Measurements from ENCODE around the gene RAI1.

DNA sequence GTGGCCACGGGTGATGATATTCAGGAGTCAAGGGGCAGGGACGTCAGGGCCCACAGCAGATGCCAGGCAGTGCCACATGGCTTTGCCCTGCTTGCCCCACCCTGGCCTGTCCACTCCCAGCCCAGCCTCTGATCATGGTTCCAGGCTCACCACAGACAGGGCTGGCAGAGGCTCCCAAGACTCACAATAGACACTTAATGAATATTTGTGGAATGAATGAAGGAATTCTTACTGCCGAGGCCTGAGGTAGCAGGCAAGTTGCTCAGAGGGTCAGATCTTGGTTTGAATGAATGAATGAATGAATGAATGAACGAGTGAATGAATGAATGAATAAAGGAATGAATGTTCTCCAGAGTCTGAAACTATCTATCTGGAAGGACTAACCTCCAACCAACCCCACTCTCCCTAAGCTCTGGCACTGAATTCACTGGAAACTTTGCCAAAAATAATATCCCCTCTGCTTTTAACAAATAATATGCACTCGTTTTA is 60.9 kb downstream of the RAI1 start:
- TF ChIP-seq, protein P1, sequence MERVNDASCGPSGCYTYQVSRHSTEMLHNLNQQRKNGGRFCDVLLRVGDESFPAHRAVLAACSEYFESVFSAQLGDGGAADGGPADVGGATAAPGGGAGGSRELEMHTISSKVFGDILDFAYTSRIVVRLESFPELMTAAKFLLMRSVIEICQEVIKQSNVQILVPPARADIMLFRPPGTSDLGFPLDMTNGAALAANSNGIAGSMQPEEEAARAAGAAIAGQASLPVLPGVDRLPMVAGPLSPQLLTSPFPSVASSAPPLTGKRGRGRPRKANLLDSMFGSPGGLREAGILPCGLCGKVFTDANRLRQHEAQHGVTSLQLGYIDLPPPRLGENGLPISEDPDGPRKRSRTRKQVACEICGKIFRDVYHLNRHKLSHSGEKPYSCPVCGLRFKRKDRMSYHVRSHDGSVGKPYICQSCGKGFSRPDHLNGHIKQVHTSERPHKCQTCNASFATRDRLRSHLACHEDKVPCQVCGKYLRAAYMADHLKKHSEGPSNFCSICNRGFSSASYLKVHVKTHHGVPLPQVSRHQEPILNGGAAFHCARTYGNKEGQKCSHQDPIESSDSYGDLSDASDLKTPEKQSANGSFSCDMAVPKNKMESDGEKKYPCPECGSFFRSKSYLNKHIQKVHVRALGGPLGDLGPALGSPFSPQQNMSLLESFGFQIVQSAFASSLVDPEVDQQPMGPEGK (CRISPR knock-in tag; IDR thresholded peaks at IDR 0.05; ENCODE audit: borderline replicate concordance): no peak
- TF ChIP-seq ZNF70 (CRISPR knock-in tag; IDR thresholded peaks at IDR 0.05) (no peak), ZC3H10 (CRISPR knock-in tag; IDR thresholded peaks at IDR 0.05) (no peak), ARNTL (CRISPR knock-in tag; IDR thresholded peaks at IDR 0.05; ENCODE audit: borderline replicate concordance, low read depth) (no peak), PPARA (CRISPR knock-in tag; IDR thresholded peaks at IDR 0.05; ENCODE audit: borderline replicate concordance) (no peak), ISL1 (CRISPR knock-in tag; IDR thresholded peaks at IDR 0.05) (no peak), ZNF565 (CRISPR knock-in tag; conservative IDR thresholded peaks at IDR 0.05; ENCODE audit: low read depth) (no peak), CSDC2 (CRISPR knock-in tag; IDR thresholded peaks at IDR 0.05) (no peak), BACH2 (CRISPR knock-in tag; IDR thresholded peaks at IDR 0.05; ENCODE audit: borderline replicate concordance) (no peak), ESRRG (CRISPR knock-in tag; IDR thresholded peaks at IDR 0.05) (no peak), ZFP3 (CRISPR knock-in tag; IDR thresholded peaks at IDR 0.05) (no peak)
- TF ChIP-seq, protein P2, sequence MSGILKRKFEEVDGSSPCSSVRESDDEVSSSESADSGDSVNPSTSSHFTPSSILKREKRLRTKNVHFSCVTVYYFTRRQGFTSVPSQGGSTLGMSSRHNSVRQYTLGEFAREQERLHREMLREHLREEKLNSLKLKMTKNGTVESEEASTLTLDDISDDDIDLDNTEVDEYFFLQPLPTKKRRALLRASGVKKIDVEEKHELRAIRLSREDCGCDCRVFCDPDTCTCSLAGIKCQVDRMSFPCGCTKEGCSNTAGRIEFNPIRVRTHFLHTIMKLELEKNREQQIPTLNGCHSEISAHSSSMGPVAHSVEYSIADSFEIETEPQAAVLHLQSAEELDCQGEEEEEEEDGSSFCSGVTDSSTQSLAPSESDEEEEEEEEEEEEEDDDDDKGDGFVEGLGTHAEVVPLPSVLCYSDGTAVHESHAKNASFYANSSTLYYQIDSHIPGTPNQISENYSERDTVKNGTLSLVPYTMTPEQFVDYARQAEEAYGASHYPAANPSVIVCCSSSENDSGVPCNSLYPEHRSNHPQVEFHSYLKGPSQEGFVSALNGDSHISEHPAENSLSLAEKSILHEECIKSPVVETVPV (CRISPR knock-in tag; IDR thresholded peaks at IDR 0.05): no peak
- TF ChIP-seq, protein P3, sequence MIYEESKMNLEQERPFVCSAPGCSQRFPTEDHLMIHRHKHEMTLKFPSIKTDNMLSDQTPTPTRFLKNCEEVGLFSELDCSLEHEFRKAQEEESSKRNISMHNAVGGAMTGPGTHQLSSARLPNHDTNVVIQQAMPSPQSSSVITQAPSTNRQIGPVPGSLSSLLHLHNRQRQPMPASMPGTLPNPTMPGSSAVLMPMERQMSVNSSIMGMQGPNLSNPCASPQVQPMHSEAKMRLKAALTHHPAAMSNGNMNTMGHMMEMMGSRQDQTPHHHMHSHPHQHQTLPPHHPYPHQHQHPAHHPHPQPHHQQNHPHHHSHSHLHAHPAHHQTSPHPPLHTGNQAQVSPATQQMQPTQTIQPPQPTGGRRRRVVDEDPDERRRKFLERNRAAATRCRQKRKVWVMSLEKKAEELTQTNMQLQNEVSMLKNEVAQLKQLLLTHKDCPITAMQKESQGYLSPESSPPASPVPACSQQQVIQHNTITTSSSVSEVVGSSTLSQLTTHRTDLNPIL (CRISPR knock-in tag; IDR thresholded peaks at IDR 0.05; ENCODE audit: low read depth): no peak
- TF ChIP-seq, protein P4, sequence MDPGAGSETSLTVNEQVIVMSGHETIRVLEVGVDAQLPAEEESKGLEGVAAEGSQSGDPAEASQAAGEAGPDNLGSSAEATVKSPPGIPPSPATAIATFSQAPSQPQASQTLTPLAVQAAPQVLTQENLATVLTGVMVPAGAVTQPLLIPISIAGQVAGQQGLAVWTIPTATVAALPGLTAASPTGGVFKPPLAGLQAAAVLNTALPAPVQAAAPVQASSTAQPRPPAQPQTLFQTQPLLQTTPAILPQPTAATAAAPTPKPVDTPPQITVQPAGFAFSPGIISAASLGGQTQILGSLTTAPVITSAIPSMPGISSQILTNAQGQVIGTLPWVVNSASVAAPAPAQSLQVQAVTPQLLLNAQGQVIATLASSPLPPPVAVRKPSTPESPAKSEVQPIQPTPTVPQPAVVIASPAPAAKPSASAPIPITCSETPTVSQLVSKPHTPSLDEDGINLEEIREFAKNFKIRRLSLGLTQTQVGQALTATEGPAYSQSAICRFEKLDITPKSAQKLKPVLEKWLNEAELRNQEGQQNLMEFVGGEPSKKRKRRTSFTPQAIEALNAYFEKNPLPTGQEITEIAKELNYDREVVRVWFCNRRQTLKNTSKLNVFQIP (CRISPR knock-in tag; IDR thresholded peaks at IDR 0.05; ENCODE audit: borderline replicate concordance, low read depth): no peak

All from SK-N-SH treated with all-trans-retinoic acid at 6 μM for 48 hours (cell line).